Midbrain (tissue), 1 donor: ENCODE results near the gene SYCP2L.
"Not testable (repeated sequence)": the region's sequence is repeated elsewhere in the genome, so short reads cannot be mapped to it uniquely, and the experiment has no call there.

Experiments
- DNase-seq: peaks from one replicate; lab custom pipeline; 2025; lab: John Stamatoyannopoulos, UW

The SYCP2L gene

DNA sequence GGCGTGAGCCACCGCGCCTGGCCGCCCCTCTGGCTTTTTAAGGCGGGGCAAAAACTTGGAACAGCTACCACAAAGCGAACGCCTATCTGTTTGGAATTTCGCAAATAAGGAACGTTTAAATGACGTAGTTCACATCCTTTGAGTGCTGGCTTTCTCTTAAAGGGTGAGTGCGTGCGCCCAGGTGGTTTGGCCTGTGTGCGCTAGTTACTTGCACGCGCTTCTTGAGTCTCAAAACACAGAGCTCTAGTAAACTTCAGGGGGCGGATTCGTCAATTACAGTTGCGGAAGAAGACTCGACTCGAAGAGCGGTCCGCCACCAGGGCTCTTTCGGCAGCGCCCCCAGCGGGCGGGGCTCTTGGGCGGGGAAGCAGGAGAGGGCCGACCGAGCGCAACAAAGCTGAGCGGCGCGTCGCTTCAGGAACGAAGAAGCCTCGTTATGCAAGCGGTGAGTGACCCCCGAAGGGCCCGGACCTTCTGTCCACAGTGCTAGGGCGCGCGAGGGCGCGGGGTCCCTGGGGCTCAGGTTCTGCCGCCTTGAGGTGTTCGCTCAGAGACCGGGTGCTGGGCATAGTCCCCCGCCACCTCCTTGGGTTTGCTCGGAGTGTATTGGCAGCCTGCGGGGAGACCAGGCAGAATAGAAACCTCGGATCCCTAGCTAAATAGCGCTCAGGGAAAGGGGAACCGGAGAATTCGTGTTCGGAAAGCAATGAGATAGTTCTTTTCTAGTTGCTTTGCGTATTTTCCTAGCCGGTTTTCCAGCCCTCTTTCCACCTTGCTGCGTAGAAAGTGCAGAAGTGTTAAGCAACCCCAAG lies at the start of gene SYCP2L:
Gene SYCP2L, plus strand, starts transcription at position 362 of the 812 bp plus-strand sequence. Its CDS starts 75 bp downstream, at position 437.
- DNase-seq = no peak

DNA sequence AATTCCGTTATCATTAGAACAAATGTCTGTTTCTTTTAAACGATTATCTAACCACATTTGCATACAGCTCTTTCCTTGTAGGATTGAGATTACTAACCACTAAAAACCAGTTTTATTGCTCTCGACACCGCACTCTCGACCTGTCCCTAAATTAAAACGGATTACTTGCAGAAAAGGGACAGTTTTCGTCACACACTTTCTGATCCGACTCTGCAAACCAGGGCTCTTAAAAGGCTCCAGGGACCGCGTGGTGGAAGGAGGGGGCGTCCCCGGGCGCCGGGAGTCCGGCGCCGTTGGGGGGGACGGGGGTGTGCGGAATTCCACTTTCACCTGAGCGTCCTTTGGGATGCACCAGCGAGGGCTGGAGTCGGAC lies 49.2 kb upstream of the SYCP2L start:
- DNase-seq = no peak

GRCh38 chr6:10837995-10838793 lies 48.7 kb upstream of the SYCP2L start, which contains the start of gene MAK:
Gene MAK, minus strand, starts transcription at chr6:10838539. Its CDS starts 7,891 bp downstream, at chr6:10830648.
- DNase-seq = peak; percentile 86

DNA sequence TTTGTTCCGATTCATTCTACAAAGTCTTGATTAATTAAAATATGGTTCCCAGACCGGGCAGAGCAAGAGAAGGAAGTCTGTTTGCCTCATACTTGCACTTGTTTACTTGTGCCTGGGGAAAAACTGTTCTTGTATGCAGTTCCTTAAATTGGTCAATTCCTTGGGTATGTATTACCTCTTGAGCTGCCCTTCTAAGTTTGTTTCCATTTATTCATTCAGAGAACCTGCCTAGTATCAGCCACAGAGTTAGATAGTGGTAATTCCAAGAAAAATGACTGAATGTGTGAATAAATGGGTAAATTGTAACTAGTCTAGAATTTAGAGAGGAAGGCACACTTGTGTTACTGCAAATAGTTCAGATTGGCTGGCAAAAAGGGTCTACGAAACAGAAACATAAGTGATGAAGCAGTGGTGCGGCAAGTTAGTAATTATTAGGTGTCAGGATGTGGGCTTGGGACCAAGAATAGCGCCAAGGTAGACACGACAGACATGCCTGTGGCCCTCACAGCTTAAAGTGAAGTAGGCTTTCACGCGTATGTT lies 48.0 kb upstream of the SYCP2L start:
- no peak for DNase-seq

DNA sequence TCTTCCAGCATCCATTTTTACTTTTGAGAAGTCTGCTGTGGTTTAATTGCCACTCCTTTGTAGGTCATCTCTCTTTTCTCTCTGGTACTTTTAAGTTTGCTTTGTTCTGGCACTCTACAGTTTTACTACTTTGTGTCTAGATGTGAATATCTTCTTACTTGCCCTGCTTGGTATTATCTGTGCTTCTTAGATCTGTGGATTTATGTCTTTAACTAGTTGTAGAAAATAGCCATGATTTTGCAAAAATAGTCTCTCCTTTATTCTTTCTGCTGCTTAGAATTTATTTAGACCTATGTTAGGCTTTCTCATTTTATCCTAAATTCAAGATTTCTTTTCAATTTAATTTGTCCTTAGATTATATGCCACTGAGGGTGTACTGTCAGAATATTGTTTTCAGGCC lies 43.3 kb upstream of the SYCP2L start:
- no peak for DNase-seq

DNA sequence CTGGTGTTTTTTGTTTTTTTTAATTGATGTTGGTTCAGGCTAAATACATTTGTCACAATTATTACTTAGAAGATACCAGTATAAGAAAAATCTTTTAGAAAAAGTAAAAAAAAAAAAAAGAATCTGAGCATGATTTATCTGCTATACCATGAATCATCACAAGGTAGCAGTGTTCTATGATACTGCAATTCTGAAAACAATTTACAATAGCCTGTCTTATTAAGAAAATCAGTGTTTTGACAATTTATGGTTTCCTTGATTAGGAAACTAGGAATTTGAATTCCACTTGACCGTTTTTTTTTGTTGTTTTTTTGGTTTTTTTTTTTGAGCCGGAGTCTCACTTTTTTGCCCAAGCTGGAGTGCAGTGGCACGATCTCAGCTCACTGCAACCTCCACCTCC lies 39.2 kb upstream of the SYCP2L start:
- DNase-seq = no peak

- DNase-seq = no peak
Observed at GRCh38 chr6:10849901-10850300, 37.0 kb upstream of the SYCP2L start.

- DNase-seq = no peak
Observed at GRCh38 chr6:10850728-10851127, 36.1 kb upstream of the SYCP2L start.

- no peak for DNase-seq
Observed at GRCh38 chr6:10852361-10852960, 34.4 kb upstream of the SYCP2L start.

DNA sequence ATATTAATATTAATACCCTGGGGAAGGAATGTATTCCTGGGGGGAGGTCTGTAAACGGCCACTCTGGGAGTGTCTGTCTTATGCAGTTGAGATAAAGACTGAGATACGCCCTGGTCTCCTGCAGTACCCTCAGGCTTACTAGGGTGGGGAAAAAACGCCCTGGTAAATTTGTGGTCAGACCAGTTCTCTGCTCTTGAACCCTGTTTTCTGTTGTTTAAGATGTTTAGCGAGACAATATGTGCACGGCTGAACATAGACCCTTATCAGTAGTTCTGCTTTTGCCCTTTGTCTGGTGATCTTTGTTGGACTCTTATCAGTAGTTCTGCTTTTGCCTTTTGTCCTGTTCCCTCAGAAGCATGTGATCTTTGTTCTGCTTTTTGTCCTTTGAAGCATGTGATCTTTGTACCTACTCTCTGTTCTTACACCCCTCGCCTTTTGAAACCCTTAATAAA lies 33.0 kb upstream of the SYCP2L start:
- DNase-seq = not testable (repeated sequence)

- no peak for DNase-seq
Observed at GRCh38 chr6:10854922-10855632, 31.8 kb upstream of the SYCP2L start.

GRCh38 chr6:10857259-10857658 lies 29.6 kb upstream of the SYCP2L start:
- DNase-seq = no peak

DNA sequence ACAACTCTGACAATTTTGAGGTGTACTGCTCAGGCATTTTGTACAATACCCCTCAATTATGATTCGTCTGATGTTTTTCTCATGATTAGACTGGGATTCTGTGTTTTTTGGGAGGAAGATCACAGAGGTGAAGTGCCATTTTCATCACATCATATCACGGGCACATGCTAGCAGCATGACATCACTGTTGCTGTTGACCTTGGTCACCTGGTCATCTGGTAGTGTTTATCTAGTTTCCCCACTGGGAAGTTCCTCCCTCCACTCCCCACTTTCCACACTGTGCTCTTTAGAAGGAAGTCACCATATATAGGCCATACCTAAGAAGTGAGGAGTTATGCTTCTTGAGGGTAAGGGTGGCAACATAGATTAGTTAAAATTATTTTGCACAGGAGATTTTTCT lies 25.8 kb upstream of the SYCP2L start:
- no peak for DNase-seq

DNA sequence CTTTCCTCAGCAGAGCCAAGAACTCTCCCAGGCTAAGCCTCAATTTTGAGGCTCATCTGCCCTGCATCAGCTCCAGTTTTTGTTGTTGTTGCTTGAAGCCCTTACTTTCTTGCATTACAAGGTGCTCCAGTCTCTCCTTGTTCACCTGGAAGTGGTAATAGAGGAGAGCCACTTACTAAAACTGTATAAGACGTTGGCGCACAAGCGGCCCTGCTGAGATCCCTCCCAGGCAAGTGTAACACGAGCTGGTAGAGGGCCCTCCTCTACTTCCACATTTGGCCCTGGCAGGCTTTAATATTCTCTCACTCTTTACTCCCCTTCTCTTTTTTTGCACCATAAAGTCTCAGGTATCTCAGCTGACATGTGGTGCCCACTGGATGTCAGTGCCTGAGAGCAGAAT lies 24.5 kb upstream of the SYCP2L start:
- no peak for DNase-seq

DNA sequence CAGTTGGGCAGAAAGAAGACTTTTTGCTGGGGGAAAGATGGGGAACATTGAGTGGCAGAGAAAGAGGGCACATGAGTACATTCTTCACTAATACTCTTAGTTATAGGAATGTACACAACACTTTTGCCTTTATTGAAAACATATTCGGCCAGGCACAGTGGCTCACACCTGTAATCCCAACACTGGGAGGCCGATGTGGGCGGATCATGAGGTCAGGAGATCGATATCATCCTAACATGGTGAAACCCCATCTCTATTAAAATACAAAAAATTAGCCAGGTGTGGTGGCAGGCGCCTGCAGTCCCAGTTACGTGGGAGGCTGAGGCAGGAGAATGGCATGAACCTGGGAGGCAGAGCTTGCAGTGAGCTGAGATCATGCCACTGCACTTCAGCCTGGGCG lies 23.8 kb upstream of the SYCP2L start:
- DNase-seq = not testable (repeated sequence)

DNA sequence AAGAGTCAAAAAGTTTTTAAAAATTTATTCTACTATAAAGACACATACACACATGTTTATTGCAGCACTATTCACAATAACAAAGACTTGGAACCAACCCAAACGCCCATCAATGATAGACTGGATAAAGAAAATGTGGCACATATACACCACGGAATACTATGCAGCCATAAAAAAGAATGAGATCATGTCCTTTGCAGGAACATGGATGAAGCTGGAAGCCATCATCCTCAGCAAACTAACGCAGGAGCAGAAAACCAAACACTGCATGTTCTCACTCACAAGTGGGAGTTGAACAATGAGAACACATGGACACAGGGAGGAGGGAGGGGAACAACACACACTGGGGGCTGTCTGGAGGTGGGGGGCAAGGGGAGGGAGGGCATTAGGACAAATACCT lies 20.1 kb upstream of the SYCP2L start:
- DNase-seq = not testable (repeated sequence)

DNA sequence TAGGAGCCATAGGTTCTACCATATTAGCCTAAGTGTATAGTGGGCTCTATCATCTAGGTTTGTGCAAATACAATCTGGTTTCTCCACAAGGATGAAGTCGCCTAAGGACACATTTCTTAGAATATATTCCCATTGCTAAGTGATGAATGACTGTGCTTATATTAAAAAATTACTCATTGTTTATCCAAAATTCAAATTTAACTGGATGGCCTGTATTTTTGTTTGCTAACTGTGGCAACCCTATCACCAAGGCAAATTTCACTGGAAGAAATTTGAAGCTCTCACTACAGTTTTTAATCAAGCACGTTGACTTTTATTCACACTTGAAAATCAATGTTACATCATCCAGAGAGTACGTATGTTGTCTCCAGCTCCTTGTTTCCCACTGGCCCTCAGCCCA lies 18.9 kb upstream of the SYCP2L start:
- DNase-seq = no peak

DNA sequence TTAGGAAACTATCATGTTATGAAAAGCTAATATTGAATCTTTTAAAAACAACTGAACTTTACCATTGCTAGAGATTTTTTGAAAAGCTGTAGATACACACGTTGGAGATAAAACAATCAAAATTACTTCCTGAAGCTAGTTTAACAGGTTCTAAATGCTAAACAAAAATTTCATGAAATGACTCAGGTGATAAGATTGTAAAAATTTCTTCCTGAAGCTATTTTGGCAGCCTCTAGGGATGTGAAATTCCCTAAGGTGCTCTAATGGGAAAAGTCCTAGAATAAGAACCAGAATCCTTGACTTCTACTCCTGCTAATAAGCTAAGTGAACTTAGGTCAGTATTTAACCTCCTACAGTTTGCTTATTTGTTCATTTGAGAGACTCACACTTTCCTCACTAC lies 13.5 kb upstream of the SYCP2L start:
- no peak for DNase-seq

- no peak for DNase-seq
Observed at GRCh38 chr6:10874207-10874606, 12.6 kb upstream of the SYCP2L start.

GRCh38 chr6:10875026-10875425 lies 11.8 kb upstream of the SYCP2L start:
- no peak for DNase-seq

- DNase-seq = no peak
Observed at GRCh38 chr6:10877012-10877411, 9.8 kb upstream of the SYCP2L start.

GRCh38 chr6:10877871-10878270 lies 9.0 kb upstream of the SYCP2L start:
- DNase-seq = no peak
